ENCODE data around the gene PNRC1.
"Not testable (repeated sequence)": the region's sequence is repeated elsewhere in the genome, so short reads cannot be mapped to it uniquely, and the experiment has no call there.

PNRC1 gene

GRCh38 chr6:89080281-89081128 lies at the start of gene PNRC1:
TSS of gene PNRC1 (plus strand) at chr6:89080751. CDS start at chr6:89080895, 144 bp downstream.
- peak; percentile 75 for ATAC-seq
- peak; percentile 100 for DNase-seq

- no peak for ATAC-seq
- no peak for DNase-seq
These were observed 48.0 kb upstream of the PNRC1 start for GRCh38 chr6:89032599-89032998.

- DNase-seq: no peak
- ATAC-seq: no peak
These were observed 47.1 kb upstream of the PNRC1 start for GRCh38 chr6:89033461-89033860.

- DNase-seq, ATAC-seq: not testable (repeated sequence)
These were observed 46.4 kb upstream of the PNRC1 start for GRCh38 chr6:89034116-89034515.

- ATAC-seq (no peak), DNase-seq (no peak)
These were observed 45.8 kb upstream of the PNRC1 start for GRCh38 chr6:89034586-89035251.

GRCh38 chr6:89035252-89036101 lies 45.1 kb upstream of the PNRC1 start:
- DNase-seq: no peak
- no peak for ATAC-seq

- ATAC-seq (no peak), DNase-seq (no peak)
These were observed 43.2 kb upstream of the PNRC1 start for GRCh38 chr6:89037141-89037900.

GRCh38 chr6:89037901-89038293 lies 42.7 kb upstream of the PNRC1 start:
- not testable (repeated sequence) for DNase-seq, ATAC-seq

GRCh38 chr6:89042664-89043063 lies 37.9 kb upstream of the PNRC1 start:
- no peak for ATAC-seq
- no peak for DNase-seq

GRCh38 chr6:89044328-89045010 lies 36.1 kb upstream of the PNRC1 start:
- DNase-seq (no peak), ATAC-seq (no peak)

GRCh38 chr6:89045011-89045387 lies 35.6 kb upstream of the PNRC1 start:
- no peak for DNase-seq
- no peak for ATAC-seq

GRCh38 chr6:89045576-89045975 lies 35.0 kb upstream of the PNRC1 start:
- DNase-seq (no peak), ATAC-seq (no peak)

- no peak for DNase-seq
- no peak for ATAC-seq
These were observed 33.1 kb upstream of the PNRC1 start for GRCh38 chr6:89047473-89047872.

GRCh38 chr6:89048288-89048923 lies 32.1 kb upstream of the PNRC1 start:
- DNase-seq: no peak

GRCh38 chr6:89048985-89049384 lies 31.6 kb upstream of the PNRC1 start:
- no peak for DNase-seq
- no peak for ATAC-seq

More at GRCh38 chr6:89048288-89048923, 32.1 kb upstream of the PNRC1 start:
- no peak for ATAC-seq

GRCh38 chr6:89050155-89050554 lies 30.4 kb upstream of the PNRC1 start:
- DNase-seq (no peak), ATAC-seq (no peak)

- peak; percentile 36 for ATAC-seq
These were observed 29.9 kb upstream of the PNRC1 start for GRCh38 chr6:89050697-89051096.

GRCh38 chr6:89051676-89052075 lies 28.9 kb upstream of the PNRC1 start:
- ATAC-seq (peak; percentile 65), DNase-seq (no peak)

More at GRCh38 chr6:89050697-89051096, 29.9 kb upstream of the PNRC1 start:
- no peak for DNase-seq

GRCh38 chr6:89054208-89054607 lies 26.3 kb upstream of the PNRC1 start:
- ATAC-seq: no peak
- no peak for DNase-seq

GRCh38 chr6:89057759-89058158 lies 22.8 kb upstream of the PNRC1 start:
- DNase-seq: no peak
- ATAC-seq: no peak

GRCh38 chr6:89058627-89059026 lies 21.9 kb upstream of the PNRC1 start:
- no peak for ATAC-seq
- DNase-seq: no peak

Measured in stimulated activated naive CD8-positive, alpha-beta T cell treated with anti-CD3 and anti-CD28 coated beads, Interleukin-15, Interleukin-2, amounts not matched to agents 100 U/mL and 50 U/mL, for 24 hours (primary cell).